ENCODE data around the gene ALDOB. TPM values are rescaled to one million over a fixed set of nuclear protein-coding genes. Genes with fewer than 3 reads are reported as not detected.
A peak's percentile ranks its signal among the peaks of the same experiment; 100 is the strongest.

ALDOB gene
- total RNA-seq, 2 donors from 2014 or later, result 23.4 to 86.6 TPM

DNA sequence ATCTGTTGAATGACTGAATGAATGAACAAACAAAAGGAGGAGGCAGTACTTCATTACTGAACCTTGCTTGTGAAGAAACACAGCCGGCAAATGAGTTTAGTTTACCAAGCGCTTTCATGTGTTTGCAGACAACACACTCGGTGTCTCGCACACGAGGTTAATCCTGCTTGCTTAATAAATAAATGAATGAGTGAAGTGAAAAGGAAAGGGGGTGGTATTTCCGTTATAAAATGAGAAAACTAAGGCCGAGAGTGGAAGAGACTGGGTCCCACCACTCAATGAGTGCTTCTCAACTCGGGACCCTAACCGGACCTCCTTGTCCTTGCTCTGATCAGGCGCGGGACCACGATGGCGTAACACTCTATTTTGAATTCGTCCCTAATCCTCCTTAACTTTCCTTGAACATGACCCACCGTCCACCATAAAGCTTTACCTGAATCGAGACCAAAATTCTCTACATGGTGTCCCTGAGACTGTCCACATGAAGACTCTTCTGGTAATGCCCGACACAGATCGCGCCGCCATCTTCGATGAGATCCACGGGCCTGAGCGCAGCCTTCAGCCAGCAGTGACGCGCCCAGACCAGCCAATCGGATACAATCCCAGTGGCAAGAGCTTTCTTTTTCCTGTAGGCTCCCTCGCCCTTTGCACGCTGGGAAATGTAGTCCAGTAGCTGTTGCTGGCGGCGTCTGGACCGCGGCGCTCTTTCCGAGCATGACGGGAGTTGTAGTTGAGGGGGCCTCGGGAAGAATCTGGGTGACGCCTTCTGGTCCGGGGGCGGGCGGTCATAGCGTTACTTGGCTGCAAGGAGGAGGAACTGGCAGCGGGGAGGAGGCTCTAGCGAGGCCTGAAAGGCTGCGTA, 37.3 kb downstream of the ALDOB start, which contains the start of the genes MRPL50 and ZNF189:
Gene MRPL50 (minus strand): TSS at position 551 of the 862 bp plus-strand sequence. CDS start 26 bp downstream, at position 525.
Gene ZNF189 (plus strand): TSS at position 784 of the 862 bp plus-strand sequence. CDS start 306 bp downstream, outside the sequence.
- Histone ChIP-seq H3K4me1 (peaks cover 72% of the 10 kb centered on the region), H3K9me3 (no peaks in the 10 kb centered on the region), H3K4me3 (peak within 1 kb of the TSS; percentile 65 to 89), H3K27me3 (no peaks in the 10 kb centered on the region), H3K27ac (peak within 1 kb of the TSS; percentile 81 to 90 (median 88)), H3K36me3 (replicated peaks in 1 of 2; ENCODE audit: insufficient read depth in 1 of 2, low read depth in 2 of 2) (peaks cover 11 to 17% of the 10 kb centered on the region in 2 donors)
- 0% methylated on average over 43 to 44 of the region's 44 CpGs for WGBS, 2 donors
- ATAC-seq (peak; percentile 99), DNase-seq (peak; percentile 98 to 99 (median 98))
- TF ChIP-seq, protein P1, sequence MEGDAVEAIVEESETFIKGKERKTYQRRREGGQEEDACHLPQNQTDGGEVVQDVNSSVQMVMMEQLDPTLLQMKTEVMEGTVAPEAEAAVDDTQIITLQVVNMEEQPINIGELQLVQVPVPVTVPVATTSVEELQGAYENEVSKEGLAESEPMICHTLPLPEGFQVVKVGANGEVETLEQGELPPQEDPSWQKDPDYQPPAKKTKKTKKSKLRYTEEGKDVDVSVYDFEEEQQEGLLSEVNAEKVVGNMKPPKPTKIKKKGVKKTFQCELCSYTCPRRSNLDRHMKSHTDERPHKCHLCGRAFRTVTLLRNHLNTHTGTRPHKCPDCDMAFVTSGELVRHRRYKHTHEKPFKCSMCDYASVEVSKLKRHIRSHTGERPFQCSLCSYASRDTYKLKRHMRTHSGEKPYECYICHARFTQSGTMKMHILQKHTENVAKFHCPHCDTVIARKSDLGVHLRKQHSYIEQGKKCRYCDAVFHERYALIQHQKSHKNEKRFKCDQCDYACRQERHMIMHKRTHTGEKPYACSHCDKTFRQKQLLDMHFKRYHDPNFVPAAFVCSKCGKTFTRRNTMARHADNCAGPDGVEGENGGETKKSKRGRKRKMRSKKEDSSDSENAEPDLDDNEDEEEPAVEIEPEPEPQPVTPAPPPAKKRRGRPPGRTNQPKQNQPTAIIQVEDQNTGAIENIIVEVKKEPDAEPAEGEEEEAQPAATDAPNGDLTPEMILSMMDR (IDR thresholded peaks at IDR 0.05), result peak in 2 of 7 experiments; percentile 2 to 5
- TF ChIP-seq POLR2A (IDR thresholded peaks at IDR 0.05), result peak; percentile 75 to 96 (median 95)
- intact Hi-C loops (cut with DNase I), result no loop called here

DNA sequence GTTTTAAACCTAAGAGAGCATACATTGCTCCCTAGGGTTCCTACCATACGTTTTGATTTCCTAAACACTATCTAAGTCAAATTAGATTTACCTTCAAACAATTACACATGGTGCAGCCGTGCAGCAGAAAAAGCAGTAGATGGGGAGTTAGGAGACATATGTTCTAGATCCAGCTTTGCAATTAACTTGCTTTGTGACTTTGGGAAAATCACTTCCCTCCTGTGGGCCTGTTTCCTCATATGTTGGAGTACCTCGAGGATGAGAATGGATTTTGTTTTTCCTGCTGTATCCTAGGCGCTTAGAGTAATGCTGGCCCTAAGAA, 37.9 kb downstream of the ALDOB start:
- peak overlapping the region; percentile 65 to 89 for H3K4me3 ChIP-seq
- H3K36me3 ChIP-seq (replicated peaks in 1 of 2; ENCODE audit: insufficient read depth in 1 of 2, low read depth in 2 of 2), result peaks cover 5 to 14% of the 10 kb centered on the region in 2 donors
- no peak for ATAC-seq
- 2 to 12% methylated on average over 4 of the region's 4 CpGs for WGBS, 2 donors
- H3K27me3 ChIP-seq, result no peaks in the 10 kb centered on the region
- no peak for DNase-seq
- H3K4me1 ChIP-seq, result peaks cover 66% of the 10 kb centered on the region
- intact Hi-C loops (cut with DNase I), result no loop called here
- H3K27ac ChIP-seq, result peak overlapping the region; percentile 54 to 90 (median 86)
- no peak for TF ChIP-seq POLR2A (IDR thresholded peaks at IDR 0.05)
- no peaks in the 10 kb centered on the region for H3K9me3 ChIP-seq

DNA sequence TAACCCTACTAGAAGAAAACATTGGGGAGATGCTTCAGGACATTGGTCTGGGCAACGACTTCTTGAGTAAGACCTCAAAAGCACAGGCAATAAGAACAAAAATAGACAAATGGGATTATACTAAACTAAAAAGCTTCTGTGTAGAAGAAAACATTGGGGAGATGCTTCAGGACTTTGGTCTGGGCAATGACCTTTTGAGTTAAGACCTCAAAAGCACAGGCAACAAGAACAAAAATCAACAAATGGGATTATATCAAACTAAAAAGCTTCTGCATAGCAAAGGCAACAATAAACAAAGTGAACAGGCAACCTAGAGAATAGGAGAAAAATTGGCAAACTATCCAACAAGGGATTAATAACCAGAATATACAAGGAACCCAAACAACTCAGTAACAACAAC, 40.9 kb downstream of the ALDOB start:
- Histone ChIP-seq H3K36me3 (replicated peaks in 1 of 2; ENCODE audit: insufficient read depth in 1 of 2, low read depth in 2 of 2) (peaks cover 0 to 1% of the 10 kb centered on the region in 2 donors), H3K4me1 (peaks cover 36% of the 10 kb centered on the region), H3K9me3 (no peaks in the 10 kb centered on the region), H3K27me3 (no peaks in the 10 kb centered on the region), H3K4me3 (no peak overlapping the region), H3K27ac (no peak overlapping the region)
- TF ChIP-seq POLR2A (IDR thresholded peaks at IDR 0.05), result no peak
- TF ChIP-seq, protein P1 (IDR thresholded peaks at IDR 0.05), result no peak
- DNase-seq, result no peak
- intact Hi-C loops (cut with DNase I), result no loop called here
- WGBS, 2 donors, result 88 to 90% methylated on average over 1 of the region's 1 CpG
- ATAC-seq, result no peak

DNA sequence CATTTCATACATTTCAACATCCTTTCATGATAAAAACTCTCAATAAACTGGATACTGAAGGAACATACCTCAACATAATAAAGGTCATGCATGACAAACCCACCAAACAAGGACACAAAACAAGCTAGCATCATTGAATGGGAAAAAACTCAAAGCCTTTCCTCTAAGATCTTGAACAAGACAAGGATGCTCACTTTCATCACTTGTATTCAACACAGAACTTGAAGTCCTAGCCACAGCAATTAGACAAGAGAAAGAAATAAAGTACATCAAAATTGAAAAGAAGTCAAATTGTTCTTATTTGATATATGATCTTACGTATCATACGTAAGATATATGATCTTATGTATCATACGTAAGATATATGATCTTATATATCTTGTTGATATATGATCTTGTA, 42.4 kb downstream of the ALDOB start:
- intact Hi-C loops (cut with DNase I), result no loop called here
- 98 to 99% methylated on average over 3 of the region's 3 CpGs for WGBS, 2 donors
- DNase-seq, result no peak

DNA sequence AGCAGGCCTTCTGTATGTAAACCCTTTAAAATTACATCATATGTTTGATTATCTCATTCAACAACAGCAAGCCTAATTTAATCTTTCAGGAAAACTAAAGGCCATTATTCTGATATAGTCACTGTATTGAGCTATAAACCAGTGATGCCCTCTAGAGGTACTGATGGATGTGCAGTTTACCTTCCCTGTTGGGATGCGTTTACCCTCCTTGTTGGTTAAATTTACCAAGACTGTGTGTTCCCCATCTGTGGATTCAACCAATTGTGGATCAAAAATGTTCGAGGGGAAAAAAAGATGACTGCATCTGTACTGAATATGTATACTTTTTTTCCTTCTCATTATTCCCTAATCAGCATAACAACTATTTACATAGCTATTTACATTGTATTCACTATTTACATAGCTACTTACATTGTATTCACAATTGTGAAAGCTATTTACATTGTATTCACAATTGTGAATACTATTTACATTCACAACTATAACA, 47.0 kb downstream of the ALDOB start:
- H3K27me3 ChIP-seq, result no peaks in the 10 kb centered on the region
- H3K9me3 ChIP-seq, result no peaks in the 10 kb centered on the region
- H3K27ac ChIP-seq, result peak overlapping the region in 1 of 4 donors; percentile 4
- intact Hi-C loops (cut with DNase I), result no loop called here
- no peak for TF ChIP-seq POLR2A (IDR thresholded peaks at IDR 0.05)
- TF ChIP-seq, protein P1 (IDR thresholded peaks at IDR 0.05), result peak in 6 of 7 experiments; percentile 9 to 40 (median 18)
- 70 to 71% methylated on average over 2 of the region's 2 CpGs for WGBS, 2 donors
- H3K4me1 ChIP-seq, result peaks cover 7% of the 10 kb centered on the region
- DNase-seq (no peak), ATAC-seq (peak; percentile 68)
- H3K36me3 ChIP-seq (replicated peaks in 1 of 2; ENCODE audit: insufficient read depth in 1 of 2, low read depth in 2 of 2), result peaks cover 0 to 8% of the 10 kb centered on the region in 2 donors
- no peak overlapping the region for H3K4me3 ChIP-seq

More for the DNA sequence above, 42.4 kb downstream of the ALDOB start:
- TF ChIP-seq POLR2A (IDR thresholded peaks at IDR 0.05), result no peak
- TF ChIP-seq, protein P1 (IDR thresholded peaks at IDR 0.05), result no peak
- Histone ChIP-seq H3K9me3 (no peaks in the 10 kb centered on the region), H3K4me3 (no peak overlapping the region), H3K36me3 (replicated peaks in 1 of 2; ENCODE audit: insufficient read depth in 1 of 2, low read depth in 2 of 2) (peaks cover 0 to 8% of the 10 kb centered on the region in 2 donors), H3K27me3 (no peaks in the 10 kb centered on the region), H3K4me1 (peaks cover 36% of the 10 kb centered on the region), H3K27ac (no peak overlapping the region)
- no peak for ATAC-seq
